HepG2 (cell line): Measurements from ENCODE around the gene FAM161A.

Experiments
- ARID2 ChIP-seq: sonication (generic); formaldehyde crosslinking; IDR thresholded peaks from 2 replicates; pipeline ENCODE4 v1.8.1; 2022; ENCODE audit warnings: mild to moderate bottlenecking, missing genetic modification reagents, borderline replicate concordance
- CTCF ChIP-seq: sonication (generic); formaldehyde crosslinking; IDR thresholded peaks from 2 replicates; pipeline ENCODE4 v1.5.0; 2020; ENCODE audit warnings: mild to moderate bottlenecking, missing genetic modification reagents, moderate library complexity
- ETS1 ChIP-seq: sonication (generic); formaldehyde crosslinking; IDR thresholded peaks from 2 replicates; pipeline ENCODE4 v1.4.0; 2020; ENCODE audit warnings: missing genetic modification reagents
- IRF9 ChIP-seq: sonication (generic); formaldehyde crosslinking; IDR thresholded peaks from 2 replicates; pipeline ENCODE4 v1.8.0; 2022; ENCODE audit warnings: missing genetic modification reagents, mild to moderate bottlenecking, borderline replicate concordance
- MZF1 ChIP-seq: sonication (generic); formaldehyde crosslinking; IDR thresholded peaks from 2 replicates; pipeline ENCODE4 v1.8.1; 2023; ENCODE audit warnings: mild to moderate bottlenecking, missing genetic modification reagents, borderline replicate concordance
- ZBTB20 ChIP-seq: sonication (generic); formaldehyde crosslinking; IDR thresholded peaks from 2 replicates; pipeline ENCODE4 v1.8.1; 2023; ENCODE audit warnings: missing genetic modification reagents, low read depth, mild to moderate bottlenecking, borderline replicate concordance

- no peak for TF ChIP-seq IRF9
- TF ChIP-seq MZF1 (CRISPR knock-in tag): no peak
- TF ChIP-seq ARID2: no peak
- TF ChIP-seq CTCF (CRISPR knock-in tag): peak; percentile 51
- TF ChIP-seq ETS1: no peak
- no peak; the same call in 1 of the 2 replicates for TF ChIP-seq ZBTB20 (CRISPR knock-in tag)
Measured at GRCh38 chr2:61853086-61853846, 594 bp downstream of the FAM161A start.
